HL-60 (cell line): Measurements from ENCODE around the gene ATP1A3.
"Not testable (repeated sequence)": the region's sequence is repeated elsewhere in the genome, so short reads cannot be mapped to it uniquely, and the experiment has no call there.

Experiments
- POLR2AphosphoS5 ChIP-seq: IDR thresholded peaks from 2 replicates; pipeline ENCODE4 v1.6.1; 2012; ENCODE audit warnings: low read depth
- TF ChIP-seq, protein P1 (sequence below): IDR thresholded peaks from one replicate; pipeline ENCODE4 v1.5.1; 2011; ENCODE audit warnings: low read length, control low read depth, inconsistent platforms; ENCODE audit not compliant: insufficient read depth

DNA sequence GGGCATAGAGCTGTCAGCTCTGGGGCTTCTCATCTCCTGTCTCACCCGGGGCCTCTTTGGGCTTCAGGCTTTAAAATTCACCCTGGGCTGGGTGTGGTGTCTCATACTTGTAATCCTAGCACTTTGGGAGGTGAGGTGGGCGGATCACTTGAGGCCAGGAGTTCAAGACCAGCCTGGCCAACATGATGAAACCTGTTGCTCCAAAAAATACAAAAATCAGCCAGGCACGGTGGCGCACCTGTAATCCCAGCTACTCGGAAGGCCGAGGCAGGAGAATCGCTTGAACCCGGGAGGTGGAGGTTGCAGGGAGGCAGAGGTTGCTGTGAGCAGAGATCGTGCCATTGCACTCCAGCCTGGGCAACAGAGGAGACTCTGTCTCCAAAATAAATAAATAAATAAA is 46.5 kb upstream of the ATP1A3 start:
- TF ChIP-seq, protein P1, sequence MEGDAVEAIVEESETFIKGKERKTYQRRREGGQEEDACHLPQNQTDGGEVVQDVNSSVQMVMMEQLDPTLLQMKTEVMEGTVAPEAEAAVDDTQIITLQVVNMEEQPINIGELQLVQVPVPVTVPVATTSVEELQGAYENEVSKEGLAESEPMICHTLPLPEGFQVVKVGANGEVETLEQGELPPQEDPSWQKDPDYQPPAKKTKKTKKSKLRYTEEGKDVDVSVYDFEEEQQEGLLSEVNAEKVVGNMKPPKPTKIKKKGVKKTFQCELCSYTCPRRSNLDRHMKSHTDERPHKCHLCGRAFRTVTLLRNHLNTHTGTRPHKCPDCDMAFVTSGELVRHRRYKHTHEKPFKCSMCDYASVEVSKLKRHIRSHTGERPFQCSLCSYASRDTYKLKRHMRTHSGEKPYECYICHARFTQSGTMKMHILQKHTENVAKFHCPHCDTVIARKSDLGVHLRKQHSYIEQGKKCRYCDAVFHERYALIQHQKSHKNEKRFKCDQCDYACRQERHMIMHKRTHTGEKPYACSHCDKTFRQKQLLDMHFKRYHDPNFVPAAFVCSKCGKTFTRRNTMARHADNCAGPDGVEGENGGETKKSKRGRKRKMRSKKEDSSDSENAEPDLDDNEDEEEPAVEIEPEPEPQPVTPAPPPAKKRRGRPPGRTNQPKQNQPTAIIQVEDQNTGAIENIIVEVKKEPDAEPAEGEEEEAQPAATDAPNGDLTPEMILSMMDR = not testable (repeated sequence)
- not testable (repeated sequence) for TF ChIP-seq POLR2AphosphoS5
